Measurements from ENCODE around the gene DNAAF1.

Gene DNAAF1

GRCh38 chr16:84207879-84208278 lies 62.8 kb downstream of the DNAAF1 start:
- no peaks in the 10 kb centered on the region for H4K20me1 ChIP-seq (ENCODE audit: insufficient read depth, low read length)
- H3K4me3 ChIP-seq (ENCODE audit: low read length), result no peak overlapping the region
- H3K27me3 ChIP-seq (ENCODE audit: low read depth, low read length), result no peaks in the 10 kb centered on the region
- no peak overlapping the region for H2AFZ ChIP-seq (ENCODE audit: low read depth, low read length)
- no peak overlapping the region for H3K27ac ChIP-seq (ENCODE audit: low read length)
- no peaks in the 10 kb centered on the region for H3K36me3 ChIP-seq (replicated peaks; ENCODE audit: low read depth, low read length)
- no peak overlapping the region for H3K4me2 ChIP-seq (ENCODE audit: low read length)
- H3K9ac ChIP-seq (ENCODE audit: low read length), result no peak overlapping the region
- H3K4me1 ChIP-seq (ENCODE audit: low read length), result 0 out of 2 replicates have a peak, but pooled peaks cover 3% of the 10 kb centered on the region
- H3K79me2 ChIP-seq (ENCODE audit: low read length), result no peaks in the 10 kb centered on the region
- 0 out of 2 replicates have a peak, but pooled peaks cover 2% of the 10 kb centered on the region for H3K9me3 ChIP-seq (ENCODE audit: insufficient read depth, low read length)
- TF ChIP-seq EZH2phosphoT487 (IDR thresholded peaks at IDR 0.05; ENCODE audit: low read depth) (no peak), CTCF (IDR thresholded peaks at IDR 0.05; ENCODE audit: low read depth, low read length) (no peak)

- no peak overlapping the region for H3K9ac ChIP-seq (ENCODE audit: low read length)
- 0 out of 2 replicates have a peak, but pooled peaks cover 3% of the 10 kb centered on the region for H3K4me1 ChIP-seq (ENCODE audit: low read length)
- TF ChIP-seq EZH2phosphoT487 (IDR thresholded peaks at IDR 0.05; ENCODE audit: low read depth) (no peak), CTCF (IDR thresholded peaks at IDR 0.05; ENCODE audit: low read depth, low read length) (no peak)
- H3K9me3 ChIP-seq (ENCODE audit: insufficient read depth, low read length), result 0 out of 2 replicates have a peak, but pooled peaks cover 2% of the 10 kb centered on the region
- no peak overlapping the region for H3K4me3 ChIP-seq (ENCODE audit: low read length)
- no peak overlapping the region for H3K4me2 ChIP-seq (ENCODE audit: low read length)
- H3K79me2 ChIP-seq (ENCODE audit: low read length), result no peaks in the 10 kb centered on the region
- no peaks in the 10 kb centered on the region for H3K27me3 ChIP-seq (ENCODE audit: low read depth, low read length)
- H4K20me1 ChIP-seq (ENCODE audit: insufficient read depth, low read length), result no peaks in the 10 kb centered on the region
- no peaks in the 10 kb centered on the region for H3K36me3 ChIP-seq (replicated peaks; ENCODE audit: low read depth, low read length)
- H2AFZ ChIP-seq (ENCODE audit: low read depth, low read length), result no peak overlapping the region
- no peak overlapping the region for H3K27ac ChIP-seq (ENCODE audit: low read length)
These were observed 64.9 kb downstream of the DNAAF1 start for GRCh38 chr16:84209989-84210388.

GRCh38 chr16:84212154-84212553 lies 67.0 kb downstream of the DNAAF1 start:
- no peak overlapping the region for H3K27ac ChIP-seq (ENCODE audit: low read length)
- no peak overlapping the region for H3K4me2 ChIP-seq (ENCODE audit: low read length)
- H2AFZ ChIP-seq (ENCODE audit: low read depth, low read length), result no peak overlapping the region
- 0 out of 2 replicates have a peak, but pooled peaks cover 2% of the 10 kb centered on the region for H3K9me3 ChIP-seq (ENCODE audit: insufficient read depth, low read length)
- no peaks in the 10 kb centered on the region for H4K20me1 ChIP-seq (ENCODE audit: insufficient read depth, low read length)
- TF ChIP-seq CTCF (IDR thresholded peaks at IDR 0.05; ENCODE audit: low read depth, low read length) (no peak), EZH2phosphoT487 (IDR thresholded peaks at IDR 0.05; ENCODE audit: low read depth) (no peak)
- no peaks in the 10 kb centered on the region; the same call in 1 of the 2 replicates for H3K27me3 ChIP-seq (ENCODE audit: low read depth, low read length)
- H3K4me3 ChIP-seq (ENCODE audit: low read length), result no peak overlapping the region
- no peaks in the 10 kb centered on the region for H3K36me3 ChIP-seq (replicated peaks; ENCODE audit: low read depth, low read length)
- H3K9ac ChIP-seq (ENCODE audit: low read length), result no peak overlapping the region
- H3K4me1 ChIP-seq (ENCODE audit: low read length), result 0 out of 2 replicates have a peak, but pooled peaks cover 3% of the 10 kb centered on the region
- no peaks in the 10 kb centered on the region for H3K79me2 ChIP-seq (ENCODE audit: low read length)

GRCh38 chr16:84212631-84213030 lies 67.5 kb downstream of the DNAAF1 start:
- Histone ChIP-seq H3K4me3 (ENCODE audit: low read length) (no peak overlapping the region), H3K27me3 (ENCODE audit: low read depth, low read length) (no peaks in the 10 kb centered on the region; the same call in 1 of the 2 replicates), H4K20me1 (ENCODE audit: insufficient read depth, low read length) (no peaks in the 10 kb centered on the region), H3K79me2 (ENCODE audit: low read length) (no peaks in the 10 kb centered on the region), H3K27ac (ENCODE audit: low read length) (no peak overlapping the region), H2AFZ (ENCODE audit: low read depth, low read length) (no peak overlapping the region), H3K9ac (ENCODE audit: low read length) (no peak overlapping the region), H3K9me3 (ENCODE audit: insufficient read depth, low read length) (0 out of 2 replicates have a peak, but pooled peaks cover 2% of the 10 kb centered on the region), H3K4me2 (ENCODE audit: low read length) (no peak overlapping the region), H3K4me1 (ENCODE audit: low read length) (0 out of 2 replicates have a peak, but pooled peaks cover 3% of the 10 kb centered on the region), H3K36me3 (replicated peaks; ENCODE audit: low read depth, low read length) (no peaks in the 10 kb centered on the region)
- TF ChIP-seq CTCF (IDR thresholded peaks at IDR 0.05; ENCODE audit: low read depth, low read length), result no peak
- no peak for TF ChIP-seq EZH2phosphoT487 (IDR thresholded peaks at IDR 0.05; ENCODE audit: low read depth)

Measured in OCI-LY3 (cell line).